Measurements from ENCODE around the gene COL16A1.

Gene COL16A1

GRCh38 chr1:31706384-31707058 lies 2.7 kb upstream of the COL16A1 start:
- DNase-seq (ENCODE audit: low spot score): no peak

GRCh38 chr1:31705080-31705866 lies 1.5 kb upstream of the COL16A1 start:
- DNase-seq (ENCODE audit: low spot score): no peak

- DNase-seq (ENCODE audit: low spot score): no peak
Observed at GRCh38 chr1:31704271-31705079, 658 bp upstream of the COL16A1 start.

GRCh38 chr1:31702836-31703404 lies 897 bp downstream of the COL16A1 start:
- DNase-seq (ENCODE audit: low spot score): no peak

GRCh38 chr1:31701091-31701736 lies 2.6 kb downstream of the COL16A1 start:
- peak; percentile 45 for DNase-seq (ENCODE audit: low spot score)

GRCh38 chr1:31700468-31701090 lies 3.2 kb downstream of the COL16A1 start:
- no peak for DNase-seq (ENCODE audit: low spot score)

- DNase-seq (ENCODE audit: low spot score): no peak
Observed at GRCh38 chr1:31699341-31699891, 4.4 kb downstream of the COL16A1 start.

GRCh38 chr1:31697369-31697984 lies 6.3 kb downstream of the COL16A1 start:
- no peak for DNase-seq (ENCODE audit: low spot score)

GRCh38 chr1:31696242-31696641 lies 7.6 kb downstream of the COL16A1 start:
- no peak for DNase-seq (ENCODE audit: low spot score)

- DNase-seq (ENCODE audit: low spot score): no peak
Observed at GRCh38 chr1:31695327-31695726, 8.5 kb downstream of the COL16A1 start.

- no peak for DNase-seq (ENCODE audit: low spot score)
Observed at GRCh38 chr1:31694964-31695313, 8.9 kb downstream of the COL16A1 start.

GRCh38 chr1:31694069-31694963 lies 9.5 kb downstream of the COL16A1 start:
- no peak for DNase-seq (ENCODE audit: low spot score)

- no peak for DNase-seq (ENCODE audit: low spot score)
Observed at GRCh38 chr1:31693231-31693630, 10.6 kb downstream of the COL16A1 start.

GRCh38 chr1:31691951-31692350 lies 11.9 kb downstream of the COL16A1 start:
- DNase-seq (ENCODE audit: low spot score): no peak

- DNase-seq (ENCODE audit: low spot score): no peak
Observed at GRCh38 chr1:31691446-31691845, 12.4 kb downstream of the COL16A1 start.

- no peak for DNase-seq (ENCODE audit: low spot score)
Observed at GRCh38 chr1:31690921-31691320, 12.9 kb downstream of the COL16A1 start.

GRCh38 chr1:31689854-31690253 lies 14.0 kb downstream of the COL16A1 start:
- peak; percentile 45 for DNase-seq (ENCODE audit: low spot score)

GRCh38 chr1:31689379-31689778 lies 14.4 kb downstream of the COL16A1 start:
- DNase-seq (ENCODE audit: low spot score): no peak

- no peak for DNase-seq (ENCODE audit: low spot score)
Observed at GRCh38 chr1:31688233-31688918, 15.4 kb downstream of the COL16A1 start.
